Tibial artery (tissue), 4 donors: ENCODE measurements around the gene SSR1.
"Not testable (repeated sequence)": the region's sequence is repeated elsewhere in the genome, so short reads cannot be mapped to it uniquely, and the experiment has no call there.

ENCODE experiments used
- DNase-seq, 2 donors: peaks; one replicate each; pipeline ENCODE4 v3.0.0-alpha.2; 2019
- H3K27ac ChIP-seq, 2 donors: fragments of 200-600 bp; sonication (generic) in 1 of 2; 1 replicate in 1 of 2; 2 replicates in 1 of 2; pipeline ENCODE4 v1.5.1; 2018 to 2019; ENCODE audit warnings: mild to moderate bottlenecking in 1 of 2
- H3K27me3 ChIP-seq, 2 donors: fragments of 200-600 bp; sonication (generic) in 1 of 2; one replicate each; pipeline versions ENCODE4 v1.5.1 to v1.6.0; 2016 to 2019
- H3K36me3 ChIP-seq, 3 donors: fragments of 200-600 bp; sonication (generic) in 2 of 3; one replicate each; pipeline ENCODE4 v1.5.1; 2016 to 2019; ENCODE audit warnings: mild to moderate bottlenecking in 2 of 3
- H3K4me1 ChIP-seq, 4 donors: fragments of 200-600 bp; sonication (generic) in 2 of 4; 1 replicate in 3 of 4; 2 replicates in 1 of 4; pipeline ENCODE4 v1.5.1; 2016 to 2019
- H3K4me3 ChIP-seq, 2 donors: fragments of 200-600 bp; sonication (generic) in 1 of 2; 1 replicate in 1 of 2; 2 replicates in 1 of 2; pipeline ENCODE4 v1.5.1; 2018 to 2019; ENCODE audit warnings: mild to moderate bottlenecking in 2 of 2
- H3K9me3 ChIP-seq, 3 donors: fragments of 200-600 bp; sonication (generic) in 1 of 3; one replicate each; pipeline ENCODE4 v1.5.1; 2016 to 2019
- CTCF ChIP-seq, 2 experiments: fragments of 200-600 bp in 1 of 2; fragments of 450-650 bp in 1 of 2; IDR thresholded peaks; one replicate each; pipeline ENCODE4 v1.5.1; 2017 to 2019; ENCODE audit warnings: antibody characterized with exemption in 2 of 2, mild to moderate bottlenecking in 1 of 2, moderate library complexity in 1 of 2
- intact Hi-C: fragments of 100-400 bp; cut with DNase I; formaldehyde crosslinking; loops from one replicate; pipeline ENCODE4 v1.15.0; 2023; ENCODE audit warnings: low total_unique reads

SSR1 gene

GRCh38 chr6:7323074-7323473 is 10.1 kb upstream of the SSR1 start:
- H3K4me3 ChIP-seq = no peak overlapping the region
- no peak for DNase-seq
- H3K27ac ChIP-seq = no peak overlapping the region
- H3K9me3 ChIP-seq = no peaks in the 10 kb centered on the region
- H3K4me1 ChIP-seq = no peaks in the 10 kb centered on the region
- intact Hi-C loops = no loop called here
- no peak for TF ChIP-seq CTCF (IDR thresholded peaks at IDR 0.05)
- H3K27me3 ChIP-seq = peaks cover 0 to 4% of the 10 kb centered on the region in 2 donors
- no peaks in the 10 kb centered on the region for H3K36me3 ChIP-seq

GRCh38 chr6:7321866-7322265 is 8.9 kb upstream of the SSR1 start:
- intact Hi-C loops, H3K4me3 ChIP-seq, H3K27ac ChIP-seq, H3K27me3 ChIP-seq, DNase-seq, H3K36me3 ChIP-seq, H3K9me3 ChIP-seq, H3K4me1 ChIP-seq: not testable (repeated sequence)

GRCh38 chr6:7319406-7319805 is 6.4 kb upstream of the SSR1 start:
- H3K4me1 ChIP-seq, H3K27me3 ChIP-seq, H3K4me3 ChIP-seq, H3K9me3 ChIP-seq, H3K27ac ChIP-seq, H3K36me3 ChIP-seq, DNase-seq, intact Hi-C loops: not testable (repeated sequence)

GRCh38 chr6:7317538-7317937 is 4.5 kb upstream of the SSR1 start:
- intact Hi-C loops = no loop called here
- Histone ChIP-seq H3K36me3 (no peaks in the 10 kb centered on the region), H3K4me3 (no peak overlapping the region), H3K9me3 (no peaks in the 10 kb centered on the region), H3K27me3 (no peaks in the 10 kb centered on the region), H3K4me1 (peaks cover 0 to 3% (median 0%) of the 10 kb centered on the region in 4 donors), H3K27ac (no peak overlapping the region)
- no peak for TF ChIP-seq CTCF (IDR thresholded peaks at IDR 0.05)
- DNase-seq = no peak

- Histone ChIP-seq H3K27ac (no peak overlapping the region), H3K9me3 (no peaks in the 10 kb centered on the region), H3K36me3 (no peaks in the 10 kb centered on the region), H3K4me3 (no peak overlapping the region), H3K4me1 (peaks cover 0 to 7% (median 2%) of the 10 kb centered on the region in 4 donors), H3K27me3 (no peaks in the 10 kb centered on the region)
- TF ChIP-seq CTCF (IDR thresholded peaks at IDR 0.05) = no peak
- intact Hi-C loops = no loop called here
- DNase-seq = no peak
Measured at GRCh38 chr6:7316658-7317533, 3.9 kb upstream of the SSR1 start.

- intact Hi-C loops = no loop called here
- Histone ChIP-seq H3K36me3 (no peaks in the 10 kb centered on the region), H3K9me3 (no peaks in the 10 kb centered on the region), H3K4me1 (peaks cover 0 to 16% (median 9%) of the 10 kb centered on the region in 4 donors), H3K27ac (no peak overlapping the region), H3K27me3 (no peaks in the 10 kb centered on the region), H3K4me3 (no peak overlapping the region)
- no peak for TF ChIP-seq CTCF (IDR thresholded peaks at IDR 0.05)
- no peak for DNase-seq
Measured at GRCh38 chr6:7315948-7316365, 3.0 kb upstream of the SSR1 start.

- H3K36me3 ChIP-seq, H3K9me3 ChIP-seq, DNase-seq, H3K27ac ChIP-seq, intact Hi-C loops, H3K27me3 ChIP-seq, H3K4me3 ChIP-seq: not testable (repeated sequence)
- H3K4me1 ChIP-seq = peaks cover 0 to 23% (median 15%) of the 10 kb centered on the region in 4 donors
Measured at GRCh38 chr6:7315087-7315947, 2.3 kb upstream of the SSR1 start.
